GM12878 (cell line): ENCODE measurements around the gene NSFL1C. TPM values are rescaled to one million over a fixed set of nuclear protein-coding genes. Genes with fewer than 3 reads are reported as not detected.
A peak's percentile ranks its signal among the peaks of the same experiment; 100 is the strongest.

Experiments used
- CBFB ChIP-seq: IDR thresholded peaks from 2 replicates; pipeline ENCODE4 v1.6.1; 2016; ENCODE audit warnings: antibody characterized with exemption, low read depth
- CHD2 ChIP-seq: IDR thresholded peaks from 2 replicates; pipeline ENCODE4 v1.6.1; 2011; ENCODE audit warnings: low read depth, low read length, improper control_type of control experiment, borderline replicate concordance
- CREM ChIP-seq: IDR thresholded peaks from 2 replicates; pipeline ENCODE4 v1.6.1; 2014; ENCODE audit warnings: antibody characterized with exemption, low read depth
- CTCF ChIP-seq, 3 experiments: IDR thresholded peaks in 2 of 3; conservative IDR thresholded peaks in 1 of 3; 2 replicates each; pipeline ENCODE4 v1.5.1; 2011; ENCODE audit warnings: low read depth in 3 of 3, low read length in 3 of 3, mild to moderate bottlenecking in 3 of 3, control low read depth in 2 of 3, moderate library complexity in 2 of 3, inconsistent platforms in 1 of 3, mixed read lengths in 1 of 3; ENCODE audit not compliant: control insufficient read depth in 2 of 3, insufficient read depth in 1 of 3; ENCODE audit errors: extremely low read depth in 1 of 3
- CUX1 ChIP-seq: IDR thresholded peaks from 2 replicates; pipeline ENCODE4 v1.6.1; 2012; ENCODE audit warnings: improper control_type of control experiment, low read depth, low read length; ENCODE audit not compliant: insufficient replicate concordance
- DPF2 ChIP-seq: fragments of 450-650 bp; IDR thresholded peaks from 2 replicates; pipeline ENCODE4 v1.6.1; 2017; ENCODE audit warnings: mild to moderate bottlenecking
- EP300 ChIP-seq, 2 experiments: fragments of 150-350 bp in 1 of 2; IDR thresholded peaks; 2 replicates each; pipeline ENCODE4 v1.6.1; 2011 to 2012; ENCODE audit warnings: low read depth in 2 of 2, low read length in 2 of 2, borderline replicate concordance in 1 of 2, improper control_type of control experiment in 1 of 2, inconsistent platforms in 1 of 2; ENCODE audit not compliant: control insufficient read depth in 1 of 2
- ETV6 ChIP-seq, 2 experiments: fragments of 450-650 bp in 1 of 2; IDR thresholded peaks in 1 of 2; conservative IDR thresholded peaks in 1 of 2; 2 replicates each; pipeline ENCODE4 v1.6.1; 2014; ENCODE audit warnings: antibody characterized with exemption in 1 of 2, borderline replicate concordance in 1 of 2, low read depth in 1 of 2, mild to moderate bottlenecking in 1 of 2, moderate library complexity in 1 of 2
- JUNB ChIP-seq: IDR thresholded peaks from 2 replicates; pipeline ENCODE4 v1.6.1; 2016; ENCODE audit warnings: antibody characterized with exemption, mild to moderate bottlenecking
- NRF1 ChIP-seq: conservative IDR thresholded peaks from 2 replicates; pipeline ENCODE4 v1.6.1; 2011; ENCODE audit warnings: mild to moderate bottlenecking, low read depth, low read length, improper control_type of control experiment
- POLR2AphosphoS5 ChIP-seq: IDR thresholded peaks from 2 replicates; pipeline ENCODE4 v1.6.1; 2011; ENCODE audit warnings: mild to moderate bottlenecking, low read length, inconsistent platforms
- RAD21 ChIP-seq: IDR thresholded peaks from 2 replicates; pipeline ENCODE4 v1.6.1; 2011; ENCODE audit warnings: mild to moderate bottlenecking, low read depth, low read length, moderate library complexity; ENCODE audit not compliant: insufficient read depth
- RUNX3 ChIP-seq: IDR thresholded peaks from 2 replicates; pipeline ENCODE4 v1.6.1; 2012; ENCODE audit warnings: low read length, inconsistent platforms
- SMAD5 ChIP-seq: IDR thresholded peaks from 2 replicates; pipeline ENCODE4 v1.6.1; 2016; ENCODE audit warnings: antibody characterized with exemption, low read depth
- SMC3 ChIP-seq: IDR thresholded peaks from 2 replicates; pipeline ENCODE4 v1.6.1; 2011; ENCODE audit warnings: low read length, improper control_type of control experiment, borderline replicate concordance
- SREBF2 ChIP-seq: IDR thresholded peaks from 2 replicates; pipeline ENCODE4 v1.6.1; 2012; ENCODE audit warnings: mild to moderate bottlenecking, low read length
- SUPT20H ChIP-seq: IDR thresholded peaks from 2 replicates; pipeline ENCODE4 v1.6.1; 2011; ENCODE audit warnings: low read depth, mild to moderate bottlenecking, low read length, moderate library complexity, borderline replicate concordance; ENCODE audit not compliant: control insufficient read depth
- TCF7 ChIP-seq: IDR thresholded peaks from 2 replicates; pipeline ENCODE4 v1.6.1; 2014; ENCODE audit warnings: antibody characterized with exemption, borderline replicate concordance
- USF2 ChIP-seq: IDR thresholded peaks from 2 replicates; pipeline ENCODE4 v1.6.1; 2011; ENCODE audit warnings: low read depth, low read length, improper control_type of control experiment, borderline replicate concordance
- ZNF274 ChIP-seq: IDR thresholded peaks from one replicate; pipeline ENCODE4 v1.8.0; 2011; ENCODE audit not compliant: insufficient read length, insufficient read depth
- polyA plus RNA-seq, 11 experiments: library from polyadenylated mRNA; depleted of rRNA in 4 of 11; unstranded in 6 of 11; stranded (reverse) in 5 of 11; fragments of >200 nt; fragmentation: Nextera tagmentation in 4 of 11; fragmentation: Illumina TruSeq in 1 of 11; extraction: Ambion mirVana in 4 of 11; extraction: Trizol in 1 of 11; gene quantifications; 1 replicate in 1 of 11; 2 replicates in 10 of 11; pipeline versions ENCODE4 v1.2.1 to v1.2.3, GENCODE V29; 2011 to 2016; ENCODE audit warnings: inconsistent platforms in 2 of 11, missing spikeins in 2 of 11, low read depth in 1 of 11
- total RNA-seq, 4 experiments: library from RNA; depleted of rRNA in 3 of 4; stranded (reverse); fragments of >200 nt in 3 of 4; fragmentation: Illumina TruSeq in 1 of 4; extraction: Trizol in 1 of 4; gene quantifications; 2 replicates each; pipeline versions ENCODE4 v1.2.1 to v1.2.3, GENCODE V29; 2013 to 2021

NSFL1C gene
- total and polyA plus RNA-seq, 10 of the 15 experiments (the other 5 are each of a cell fraction or from before 2014, with no cell fraction given): 21.5 to 100 (median 38.1) TPM

- no peak for TF ChIP-seq ETV6 (conservative IDR thresholded peaks at IDR 0.05 in 1 of 2, IDR thresholded peaks at IDR 0.05 in 1 of 2; ENCODE audit: borderline replicate concordance in 1 of 2, low read depth in 1 of 2)
- peak; percentile 87 for TF ChIP-seq DPF2
- no peak for TF ChIP-seq SUPT20H
- no peak for TF ChIP-seq NRF1
- peak; percentile 36; the same call in 1 of the 2 replicates for TF ChIP-seq RAD21
- TF ChIP-seq POLR2AphosphoS5: peak; percentile 73
- TF ChIP-seq CBFB: peak; percentile 41; the same call in 1 of the 2 replicates
- peak; percentile 58 for TF ChIP-seq SMC3
- TF ChIP-seq CREM: peak; percentile 76
- no peak for TF ChIP-seq USF2
- TF ChIP-seq ZNF274: no peak
- no peak for TF ChIP-seq CUX1
- no peak; the same call in 1 of the 2 replicates for TF ChIP-seq CHD2
- no peak for TF ChIP-seq EP300 (IDR thresholded peaks at IDR 0.05; ENCODE audit: borderline replicate concordance in 1 of 2, control insufficient read depth in 1 of 2, low read depth in 2 of 2, low read length in 2 of 2)
- no peak for TF ChIP-seq JUNB
- TF ChIP-seq TCF7: no peak
- TF ChIP-seq SREBF2: no peak
- TF ChIP-seq SMAD5: 0 out of 2 replicates have a peak, but pooled peaks have one; percentile 65
- TF ChIP-seq CTCF (IDR thresholded peaks at IDR 0.05 in 2 of 3, conservative IDR thresholded peaks at IDR 0.05 in 1 of 3; ENCODE audit: control insufficient read depth in 2 of 3, extremely low read depth in 1 of 3, insufficient read depth in 1 of 3, low read depth in 3 of 3, low read length in 3 of 3): peak; percentile 84 to 98 (median 91)
- peak; percentile 97 for TF ChIP-seq RUNX3
These were observed at the start of gene NSFL1C (continued) for GRCh38 chr20:1466211-1467081.
